Suprapubic skin (tissue), 4 donors: ENCODE data around the gene ARHGAP10.

Experiments used
- EP300 ChIP-seq: sonication (generic); formaldehyde crosslinking; IDR thresholded peaks from one replicate; pipeline ENCODE4 v1.6.1; 2017; ENCODE audit warnings: antibody characterized with exemption
- POLR2A ChIP-seq, 2 donors: fragments of 450-650 bp; IDR thresholded peaks; one replicate each; pipeline ENCODE4 v1.6.1; 2017; ENCODE audit warnings: antibody characterized with exemption in 2 of 2, mild to moderate bottlenecking in 2 of 2, moderate library complexity in 2 of 2
- POLR2AphosphoS5 ChIP-seq, 3 donors: sonication (generic); formaldehyde crosslinking; IDR thresholded peaks; one replicate each; pipeline ENCODE4 v1.6.1; 2017; ENCODE audit warnings: antibody characterized with exemption in 3 of 3
- TF ChIP-seq, protein P1 (sequence below), 2 donors: fragments of 200-600 bp in 1 of 2; fragments of 450-650 bp in 1 of 2; sonication (generic) in 1 of 2; IDR thresholded peaks; one replicate each; pipeline ENCODE4 v1.5.1; 2016 to 2019; ENCODE audit warnings: antibody characterized with exemption in 2 of 2, mild to moderate bottlenecking in 1 of 2, moderate library complexity in 1 of 2

DNA sequence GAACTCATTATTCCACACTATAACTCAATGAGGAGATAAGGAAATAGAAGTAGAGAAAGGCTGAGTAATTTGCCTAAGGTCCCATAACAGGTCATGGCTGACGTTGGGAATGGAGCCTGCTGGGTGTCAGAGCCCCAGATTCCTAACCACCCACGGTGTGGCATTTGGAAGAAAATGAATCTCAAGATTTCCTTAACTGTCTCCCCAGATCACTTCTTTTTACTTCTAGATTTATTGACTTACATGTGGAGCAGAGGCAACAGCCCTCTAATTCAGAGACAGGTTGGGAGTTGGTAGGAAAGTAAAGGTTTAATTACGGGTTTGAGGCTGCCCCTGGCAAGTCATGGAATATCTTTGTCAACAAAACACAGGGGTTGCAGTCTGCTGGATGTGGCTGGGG, 134.0 kb downstream of the ARHGAP10 start:
- TF ChIP-seq POLR2A (IDR thresholded peaks at IDR 0.05), result no peak
- TF ChIP-seq, protein P1, sequence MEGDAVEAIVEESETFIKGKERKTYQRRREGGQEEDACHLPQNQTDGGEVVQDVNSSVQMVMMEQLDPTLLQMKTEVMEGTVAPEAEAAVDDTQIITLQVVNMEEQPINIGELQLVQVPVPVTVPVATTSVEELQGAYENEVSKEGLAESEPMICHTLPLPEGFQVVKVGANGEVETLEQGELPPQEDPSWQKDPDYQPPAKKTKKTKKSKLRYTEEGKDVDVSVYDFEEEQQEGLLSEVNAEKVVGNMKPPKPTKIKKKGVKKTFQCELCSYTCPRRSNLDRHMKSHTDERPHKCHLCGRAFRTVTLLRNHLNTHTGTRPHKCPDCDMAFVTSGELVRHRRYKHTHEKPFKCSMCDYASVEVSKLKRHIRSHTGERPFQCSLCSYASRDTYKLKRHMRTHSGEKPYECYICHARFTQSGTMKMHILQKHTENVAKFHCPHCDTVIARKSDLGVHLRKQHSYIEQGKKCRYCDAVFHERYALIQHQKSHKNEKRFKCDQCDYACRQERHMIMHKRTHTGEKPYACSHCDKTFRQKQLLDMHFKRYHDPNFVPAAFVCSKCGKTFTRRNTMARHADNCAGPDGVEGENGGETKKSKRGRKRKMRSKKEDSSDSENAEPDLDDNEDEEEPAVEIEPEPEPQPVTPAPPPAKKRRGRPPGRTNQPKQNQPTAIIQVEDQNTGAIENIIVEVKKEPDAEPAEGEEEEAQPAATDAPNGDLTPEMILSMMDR (IDR thresholded peaks at IDR 0.05), result no peak
- TF ChIP-seq EP300, result no peak
- TF ChIP-seq POLR2AphosphoS5 (IDR thresholded peaks at IDR 0.05), result no peak
